Measurements from ENCODE around the gene STRAP.

Gene STRAP

DNA sequence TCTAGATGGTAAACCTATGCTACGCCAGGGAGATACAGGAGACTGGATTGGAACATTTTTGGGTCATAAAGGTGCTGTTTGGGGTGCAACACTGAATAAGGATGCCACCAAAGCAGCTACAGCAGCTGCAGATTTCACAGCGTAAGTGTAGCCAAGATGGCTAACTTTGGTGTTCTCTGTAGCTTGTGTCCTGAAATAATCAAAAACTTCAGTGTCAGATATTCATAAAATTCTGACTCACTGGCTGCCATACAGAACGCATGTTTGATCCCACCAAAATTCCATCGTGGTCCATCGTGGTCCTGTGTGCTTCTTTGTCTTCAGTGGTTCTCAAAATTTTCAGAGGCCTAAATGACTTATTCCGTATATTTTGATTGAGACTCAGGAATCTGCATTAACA, 1.3 kb downstream of the STRAP start:
- no peak for DNase-seq (ENCODE audit: low read depth)
- TF ChIP-seq CTCF (IDR thresholded peaks at IDR 0.05; ENCODE audit: insufficient read depth, low read depth, low read length, missing control alignments): no peak
- H3K4me3 ChIP-seq (ENCODE audit: low read depth, low read length): peak overlapping the region; percentile 96

DNA sequence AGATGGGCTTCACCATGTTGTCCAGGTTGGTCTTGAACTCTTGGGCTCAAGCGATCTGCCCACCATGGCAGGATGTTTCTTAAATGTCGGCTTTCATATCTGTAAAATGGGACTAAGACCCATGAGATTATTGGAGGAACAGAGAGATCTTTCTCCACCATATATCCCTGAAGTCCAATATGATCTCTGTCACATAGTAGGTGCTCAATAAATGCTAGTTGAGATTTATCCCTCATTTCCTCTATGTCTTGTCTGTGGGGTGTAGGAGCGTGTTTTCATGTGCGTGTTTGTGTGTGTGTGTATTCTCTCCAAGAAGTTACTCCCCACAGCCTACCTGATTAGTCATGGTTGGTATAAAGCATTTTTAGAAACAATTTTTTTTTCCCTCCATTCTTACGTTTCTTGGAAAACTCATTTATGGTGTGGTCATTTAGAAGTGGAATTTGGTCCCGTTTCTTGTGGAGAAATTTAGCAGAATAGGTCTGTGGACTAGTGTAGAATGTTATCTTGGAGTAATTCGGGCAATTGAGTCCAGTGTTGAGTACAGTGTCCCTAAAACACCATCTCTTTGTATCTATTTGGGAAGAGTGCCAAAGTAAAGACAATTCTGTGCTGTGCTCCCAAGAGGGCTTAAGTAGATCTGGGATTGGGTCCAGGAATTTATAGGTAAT, 4.3 kb downstream of the STRAP start:
- no peak overlapping the region for H3K4me3 ChIP-seq (ENCODE audit: low read depth, low read length)
- TF ChIP-seq CTCF (IDR thresholded peaks at IDR 0.05; ENCODE audit: insufficient read depth, low read depth, low read length, missing control alignments): no peak
- no peak for DNase-seq (ENCODE audit: low read depth)

DNA sequence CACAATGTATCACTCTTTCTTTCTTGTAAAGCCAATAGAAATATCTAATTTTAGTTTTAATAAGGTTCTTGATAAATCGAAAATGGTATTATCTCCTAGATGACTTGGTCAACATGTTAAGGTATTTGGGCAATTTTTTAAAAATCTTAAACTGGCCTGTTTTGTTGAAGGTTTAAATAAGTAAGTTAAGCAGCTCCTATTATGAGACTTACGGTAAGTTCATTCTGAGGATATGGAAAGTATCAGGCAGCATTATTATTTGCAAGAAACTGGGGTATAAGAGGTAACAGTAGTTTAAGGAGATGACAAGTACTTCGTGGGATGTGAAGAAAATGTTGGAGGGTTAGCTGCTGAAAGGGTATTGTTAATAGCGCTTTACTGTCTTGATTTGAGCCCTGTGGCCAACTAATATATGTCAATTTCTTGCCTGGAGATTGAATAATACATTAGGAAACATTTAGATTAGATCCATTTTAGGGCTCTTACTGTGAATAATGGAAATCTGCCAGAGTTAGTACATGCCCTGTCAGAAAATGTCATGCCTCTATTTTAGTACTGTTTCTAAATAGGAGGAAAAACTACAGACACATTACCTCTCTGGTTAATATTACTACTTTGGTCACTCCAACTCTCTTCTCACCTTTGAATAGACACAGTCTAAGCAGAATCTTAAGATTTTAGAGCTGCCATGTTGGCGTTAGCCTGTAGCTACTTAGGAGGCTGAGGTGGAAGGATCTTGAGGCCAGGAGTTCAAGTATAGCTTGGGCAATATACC, 5.0 kb downstream of the STRAP start:
- no peak for DNase-seq (ENCODE audit: low read depth)
- H3K4me3 ChIP-seq (ENCODE audit: low read depth, low read length): no peak overlapping the region
- no peak for TF ChIP-seq CTCF (IDR thresholded peaks at IDR 0.05; ENCODE audit: insufficient read depth, low read depth, low read length, missing control alignments)

GRCh38 chr12:15892645-15893259, 10.6 kb downstream of the STRAP start:
- TF ChIP-seq CTCF (IDR thresholded peaks at IDR 0.05; ENCODE audit: insufficient read depth, low read depth, low read length, missing control alignments): no peak
- DNase-seq (ENCODE audit: low read depth): no peak
- no peak overlapping the region for H3K4me3 ChIP-seq (ENCODE audit: low read depth, low read length)

DNA sequence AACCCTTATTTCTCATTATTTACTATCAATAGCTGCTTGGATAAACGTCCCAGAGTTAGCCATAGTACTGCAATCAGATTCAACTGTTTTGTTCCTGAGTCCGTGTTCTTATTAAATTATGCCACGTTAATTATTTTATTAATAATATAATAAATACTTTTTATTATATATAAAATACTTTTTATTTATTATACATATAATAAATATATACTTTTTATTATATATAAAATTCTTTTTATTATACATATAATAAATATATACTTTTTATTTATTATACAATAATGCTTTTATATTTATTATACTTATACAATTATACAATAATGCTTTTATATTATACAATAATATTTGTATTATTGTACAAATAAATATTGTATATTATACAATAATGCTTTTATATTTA, 11.1 kb downstream of the STRAP start:
- H3K4me3 ChIP-seq (ENCODE audit: low read depth, low read length): no peak overlapping the region
- TF ChIP-seq CTCF (IDR thresholded peaks at IDR 0.05; ENCODE audit: insufficient read depth, low read depth, low read length, missing control alignments): no peak
- no peak for DNase-seq (ENCODE audit: low read depth)

GRCh38 chr12:15896867-15897266, 14.7 kb downstream of the STRAP start:
- H3K4me3 ChIP-seq (ENCODE audit: low read depth, low read length): no peak overlapping the region
- no peak for DNase-seq (ENCODE audit: low read depth)
- TF ChIP-seq CTCF (IDR thresholded peaks at IDR 0.05; ENCODE audit: insufficient read depth, low read depth, low read length, missing control alignments): no peak
